ENCODE results near the gene POU3F3.

POU3F3 gene

GRCh38 chr2:104847586-104848160 is 6.2 kb upstream of the POU3F3 start:
- no peak for DNase-seq

GRCh38 chr2:104848526-104848925 is 5.4 kb upstream of the POU3F3 start:
- DNase-seq, result no peak

DNA sequence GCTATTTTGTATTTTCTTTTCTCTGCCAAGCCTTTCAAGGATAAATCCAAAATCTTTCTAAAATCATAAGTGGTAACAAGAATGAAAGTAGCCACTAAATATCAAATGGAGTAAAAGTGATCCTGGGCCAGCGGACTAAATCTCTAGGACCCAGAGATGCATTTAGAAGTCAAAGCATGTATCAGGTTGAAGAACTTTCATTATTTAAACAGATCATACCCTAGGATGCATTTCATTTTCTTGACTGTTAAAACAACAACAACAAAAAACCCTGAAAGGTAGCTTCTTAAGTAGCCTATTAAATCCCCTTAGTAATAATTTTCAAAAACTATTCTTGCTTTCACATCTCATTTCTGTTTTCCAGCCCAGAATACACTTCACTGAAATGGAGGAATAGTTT is 4.8 kb upstream of the POU3F3 start:
- DNase-seq, result no peak

- DNase-seq, result no peak
Measured at GRCh38 chr2:104849618-104850141, 4.2 kb upstream of the POU3F3 start.

GRCh38 chr2:104850361-104851290 is 3.3 kb upstream of the POU3F3 start:
- no peak for DNase-seq

GRCh38 chr2:104851291-104852089 is 2.4 kb upstream of the POU3F3 start:
- DNase-seq, result no peak

- no peak for DNase-seq
Measured at GRCh38 chr2:104852090-104852666, 1.7 kb upstream of the POU3F3 start.

GRCh38 chr2:104854498-104855220 is 744 bp downstream of the POU3F3 start:
- DNase-seq, result no peak

DNA sequence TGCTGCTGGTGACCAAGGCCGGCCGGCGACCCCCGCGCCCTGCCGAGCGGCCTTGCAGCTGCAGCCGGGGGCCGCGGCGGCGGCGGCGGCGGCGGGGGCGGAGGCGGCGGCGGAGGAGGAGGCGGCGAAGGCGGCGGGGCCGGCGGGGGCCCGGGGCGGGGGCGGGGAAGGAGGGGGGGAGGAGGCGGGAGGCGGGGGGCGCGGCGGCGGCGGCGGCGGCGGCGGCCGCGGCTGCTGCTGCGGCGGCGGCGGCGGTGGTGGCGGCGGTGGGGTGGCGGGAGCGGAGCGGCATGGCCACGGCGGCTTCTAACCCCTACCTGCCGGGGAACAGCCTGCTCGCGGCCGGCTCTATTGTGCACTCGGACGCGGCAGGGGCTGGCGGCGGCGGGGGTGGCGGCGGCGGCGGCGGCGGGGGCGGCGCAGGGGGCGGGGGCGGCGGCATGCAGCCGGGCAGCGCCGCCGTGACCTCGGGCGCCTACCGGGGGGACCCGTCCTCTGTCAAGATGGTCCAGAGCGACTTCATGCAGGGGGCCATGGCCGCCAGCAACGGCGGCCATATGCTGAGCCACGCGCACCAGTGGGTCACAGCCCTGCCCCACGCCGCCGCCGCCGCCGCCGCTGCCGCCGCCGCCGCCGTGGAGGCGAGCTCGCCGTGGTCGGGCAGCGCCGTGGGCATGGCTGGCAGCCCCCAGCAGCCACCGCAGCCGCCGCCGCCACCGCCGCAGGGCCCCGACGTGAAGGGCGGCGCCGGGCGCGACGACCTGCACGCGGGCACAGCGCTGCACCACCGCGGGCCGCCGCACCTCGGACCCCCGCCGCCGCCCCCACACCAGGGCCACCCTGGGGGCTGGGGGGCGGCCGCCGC is 1.5 kb downstream of the POU3F3 start:
- DNase-seq, result no peak

GRCh38 chr2:104856086-104856972 is 2.4 kb downstream of the POU3F3 start:
- DNase-seq, result no peak

DNA sequence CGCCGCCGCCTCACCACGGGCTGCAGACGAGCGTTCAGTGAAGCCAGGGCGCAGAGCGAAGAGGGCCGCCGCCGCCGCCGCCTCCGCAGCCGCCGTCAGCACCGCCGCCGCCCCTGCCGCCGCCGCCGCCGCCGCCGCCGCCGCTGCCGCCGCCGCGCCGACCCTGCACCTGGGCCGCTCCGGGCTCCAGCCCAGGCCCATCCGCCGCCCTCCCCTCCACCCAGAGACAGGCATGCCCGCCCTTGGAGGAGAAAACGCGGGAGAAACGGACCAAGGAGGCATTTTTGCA is 3.0 kb downstream of the POU3F3 start:
- DNase-seq, result no peak

GRCh38 chr2:104857262-104858005 is 3.5 kb downstream of the POU3F3 start:
- DNase-seq, result no peak

- no peak for DNase-seq
Measured at GRCh38 chr2:104858006-104858978, 4.4 kb downstream of the POU3F3 start.

DNA sequence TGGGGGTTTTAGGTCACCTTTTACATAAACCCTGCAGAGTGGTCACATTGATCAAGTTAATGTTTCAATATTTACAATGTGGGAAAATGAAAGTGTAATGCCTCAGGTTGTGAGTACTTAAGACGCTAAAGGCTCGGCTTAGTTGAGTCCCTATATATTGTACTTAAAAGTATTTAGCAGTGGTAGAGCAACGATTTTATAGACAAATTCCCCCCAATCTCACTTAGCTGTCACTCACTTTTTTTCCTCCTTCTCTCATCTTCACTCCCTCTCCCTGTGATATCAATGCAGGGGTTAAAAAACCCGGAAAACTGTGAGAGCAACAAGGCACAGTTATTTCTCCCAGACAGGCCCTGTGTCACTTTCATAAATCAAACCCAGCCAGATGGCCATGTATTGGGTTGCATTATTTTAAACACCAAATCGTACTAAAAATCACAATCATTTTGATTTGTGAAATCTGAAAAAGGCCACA is 5.4 kb downstream of the POU3F3 start:
- DNase-seq, result no peak

- DNase-seq, result no peak
Measured at GRCh38 chr2:104859766-104860450, 6.0 kb downstream of the POU3F3 start.

GRCh38 chr2:104860451-104860790 is 6.5 kb downstream of the POU3F3 start:
- DNase-seq, result no peak

DNA sequence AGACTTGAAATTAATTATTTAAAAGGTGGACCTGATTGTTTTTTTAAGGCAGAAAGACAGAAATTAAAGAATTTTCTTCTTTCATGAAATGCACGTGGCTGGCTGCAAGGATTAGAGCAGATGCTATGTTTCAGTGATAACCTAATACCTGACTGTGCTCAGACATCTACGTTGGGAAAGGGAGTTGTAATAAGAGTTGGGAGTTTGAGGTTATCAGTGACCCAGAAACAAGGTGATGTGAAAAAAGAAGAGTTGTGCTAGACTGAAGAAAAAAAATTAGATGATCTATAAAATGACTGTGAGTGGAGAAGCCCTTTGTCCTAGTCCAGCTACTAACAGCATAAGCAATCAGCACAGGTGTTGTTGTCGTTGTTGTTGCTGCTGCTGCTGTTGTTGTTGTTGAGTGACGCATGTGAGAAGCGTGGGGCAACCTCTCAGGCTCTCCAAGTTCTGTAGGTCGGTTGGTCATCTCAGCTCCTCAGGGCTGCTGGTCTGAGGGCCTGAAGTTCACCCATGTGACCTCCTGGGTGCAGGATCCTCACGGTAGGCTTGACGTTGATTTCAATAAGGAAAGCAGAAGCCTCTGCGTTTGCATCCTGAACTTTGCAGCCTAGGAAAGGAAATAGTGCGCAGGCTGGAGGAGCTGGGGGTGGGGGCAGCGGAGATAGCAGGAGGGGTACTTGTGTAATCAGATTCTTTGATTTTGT is 7.6 kb downstream of the POU3F3 start:
- no peak for DNase-seq
